ENCODE measurements around the gene PNPLA6. TPM values are rescaled to one million over a fixed set of nuclear protein-coding genes. Genes with fewer than 3 reads are reported as not detected.

The PNPLA6 gene
- total RNA-seq, 1 experiment from 2014 or later, result 67.6 TPM

DNA sequence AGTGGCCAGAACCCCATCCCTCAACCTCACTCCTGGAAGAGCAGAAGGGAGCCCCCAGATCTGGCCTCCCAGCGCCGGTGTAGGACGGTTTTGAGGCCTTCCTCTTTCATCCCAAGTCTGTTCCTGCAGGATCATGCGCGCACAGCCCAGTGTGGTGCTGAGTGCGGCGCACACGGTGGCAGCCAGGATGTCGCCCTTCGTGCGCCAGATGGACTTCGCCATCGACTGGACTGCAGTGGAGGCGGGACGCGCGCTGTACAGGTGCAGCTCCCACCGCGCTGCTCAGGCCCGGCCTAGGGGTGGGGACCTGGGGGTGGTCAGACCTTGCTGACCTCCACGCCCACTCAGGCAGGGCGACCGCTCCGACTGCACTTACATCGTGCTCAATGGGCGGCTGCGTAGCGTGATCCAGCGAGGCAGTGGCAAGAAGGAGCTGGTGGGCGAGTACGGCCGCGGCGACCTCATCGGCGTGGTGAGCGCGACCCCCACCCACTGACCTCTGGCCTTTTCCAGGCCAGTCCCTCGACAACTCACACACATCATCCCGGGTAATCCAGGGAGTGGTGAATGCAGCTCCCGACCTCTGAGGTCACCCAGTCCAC lies 14.8 kb downstream of the PNPLA6 start:
- no peaks in the 10 kb centered on the region for H3K9me3 ChIP-seq
- H3K4me3 Mint-ChIP-seq (ENCODE audit: unreplicated experiment), result no peak overlapping the region
- no peak overlapping the region for H3K4me3 ChIP-seq (ENCODE audit: low read depth, low read length)

DNA sequence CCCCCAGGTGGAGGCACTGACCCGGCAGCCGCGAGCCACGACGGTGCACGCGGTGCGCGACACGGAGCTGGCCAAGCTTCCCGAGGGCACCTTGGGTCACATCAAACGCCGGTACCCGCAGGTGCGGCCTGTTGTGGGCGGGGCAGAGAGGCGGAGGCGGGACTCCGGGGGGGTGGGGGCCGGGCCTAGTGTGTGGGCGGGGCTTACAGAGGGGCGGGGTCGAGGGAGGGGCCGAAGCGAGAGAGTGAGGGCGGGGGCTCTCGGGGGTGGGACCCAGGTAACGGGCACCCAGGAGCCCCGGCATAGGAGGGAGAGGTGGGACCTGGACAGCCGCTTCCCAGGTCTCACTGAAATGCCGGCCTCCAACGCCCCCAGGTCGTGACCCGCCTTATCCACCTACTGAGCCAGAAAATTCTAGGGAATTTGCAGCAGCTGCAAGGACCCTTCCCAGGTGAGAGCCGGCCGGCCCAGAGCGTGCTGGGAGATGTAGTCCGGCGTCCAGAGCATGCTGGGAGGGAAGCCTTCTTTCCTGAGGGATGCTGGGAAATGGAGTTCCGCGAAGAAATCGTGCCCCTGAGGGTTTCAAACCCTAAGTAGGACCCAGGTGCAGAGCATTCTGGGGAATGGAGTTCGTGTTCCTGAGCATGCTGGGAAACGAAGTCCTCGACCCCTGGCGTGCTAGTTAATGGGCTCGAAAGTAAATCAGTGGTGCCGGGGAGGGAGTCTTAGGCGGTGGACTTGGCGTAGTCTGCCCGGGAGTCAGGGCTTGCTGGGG lies 15.7 kb downstream of the PNPLA6 start:
- no peaks in the 10 kb centered on the region for H3K9me3 Mint-ChIP-seq (ENCODE audit: unreplicated experiment)
- H3K27ac Mint-ChIP-seq (ENCODE audit: unreplicated experiment), result peak overlapping the region; percentile 5
- H3K27me3 ChIP-seq (replicated peaks; ENCODE audit: control insufficient read depth, insufficient read depth, low read length), result no peaks in the 10 kb centered on the region
- H3K4me3 Mint-ChIP-seq (ENCODE audit: unreplicated experiment), result no peak overlapping the region
- CTCF ChIA-PET, result no interaction called here
- TF ChIP-seq, protein P1, sequence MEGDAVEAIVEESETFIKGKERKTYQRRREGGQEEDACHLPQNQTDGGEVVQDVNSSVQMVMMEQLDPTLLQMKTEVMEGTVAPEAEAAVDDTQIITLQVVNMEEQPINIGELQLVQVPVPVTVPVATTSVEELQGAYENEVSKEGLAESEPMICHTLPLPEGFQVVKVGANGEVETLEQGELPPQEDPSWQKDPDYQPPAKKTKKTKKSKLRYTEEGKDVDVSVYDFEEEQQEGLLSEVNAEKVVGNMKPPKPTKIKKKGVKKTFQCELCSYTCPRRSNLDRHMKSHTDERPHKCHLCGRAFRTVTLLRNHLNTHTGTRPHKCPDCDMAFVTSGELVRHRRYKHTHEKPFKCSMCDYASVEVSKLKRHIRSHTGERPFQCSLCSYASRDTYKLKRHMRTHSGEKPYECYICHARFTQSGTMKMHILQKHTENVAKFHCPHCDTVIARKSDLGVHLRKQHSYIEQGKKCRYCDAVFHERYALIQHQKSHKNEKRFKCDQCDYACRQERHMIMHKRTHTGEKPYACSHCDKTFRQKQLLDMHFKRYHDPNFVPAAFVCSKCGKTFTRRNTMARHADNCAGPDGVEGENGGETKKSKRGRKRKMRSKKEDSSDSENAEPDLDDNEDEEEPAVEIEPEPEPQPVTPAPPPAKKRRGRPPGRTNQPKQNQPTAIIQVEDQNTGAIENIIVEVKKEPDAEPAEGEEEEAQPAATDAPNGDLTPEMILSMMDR (IDR thresholded peaks at IDR 0.05; ENCODE audit: insufficient read depth in 1 of 2, low read depth in 1 of 2, low read length in 1 of 2, severe bottlenecking in 1 of 2, unreplicated experiment in 1 of 2), result no peak
- DNase-seq, result peak; percentile 70 to 80
- POLR2A ChIA-PET, result no interaction called here
- intact Hi-C loops (cut with micrococcal nuclease; ENCODE audit: unreplicated experiment), result no loop called here
- no TSS peak for BruUV-seq (replicated peaks)
- H3K4me1 Mint-ChIP-seq (ENCODE audit: low read depth, unreplicated experiment), result no peaks in the 10 kb centered on the region
- H3K36me3 Mint-ChIP-seq (ENCODE audit: insufficient read depth, unreplicated experiment), result peaks cover 6% of the 10 kb centered on the region
- H3K27me3 Mint-ChIP-seq (ENCODE audit: insufficient read depth, unreplicated experiment), result no peaks in the 10 kb centered on the region
- no peaks in the 10 kb centered on the region for H3K9me3 ChIP-seq
- no peaks in the 10 kb centered on the region for H3K4me1 ChIP-seq
- no peaks in the 10 kb centered on the region for H3K36me3 ChIP-seq (ENCODE audit: control insufficient read depth, insufficient read depth, low read length)
- no peak overlapping the region for H3K4me3 ChIP-seq (ENCODE audit: low read depth, low read length)

More for the DNA sequence above, 14.8 kb downstream of the PNPLA6 start:
- no peaks in the 10 kb centered on the region for H3K27me3 ChIP-seq (replicated peaks; ENCODE audit: control insufficient read depth, insufficient read depth, low read length)
- H3K4me1 ChIP-seq, result no peaks in the 10 kb centered on the region
- no peak for DNase-seq
- TF ChIP-seq, protein P1 (IDR thresholded peaks at IDR 0.05; ENCODE audit: insufficient read depth in 1 of 2, low read depth in 1 of 2, low read length in 1 of 2, severe bottlenecking in 1 of 2, unreplicated experiment in 1 of 2), result no peak
- intact Hi-C loops (cut with micrococcal nuclease; ENCODE audit: unreplicated experiment), result no loop called here
- BruUV-seq (replicated peaks), result no TSS peak
- H3K36me3 ChIP-seq (ENCODE audit: control insufficient read depth, insufficient read depth, low read length), result no peaks in the 10 kb centered on the region
- Mint-ChIP-seq H3K36me3 (ENCODE audit: insufficient read depth, unreplicated experiment) (peaks cover 6% of the 10 kb centered on the region), H3K27me3 (ENCODE audit: insufficient read depth, unreplicated experiment) (no peaks in the 10 kb centered on the region), H3K4me1 (ENCODE audit: low read depth, unreplicated experiment) (no peaks in the 10 kb centered on the region), H3K9me3 (ENCODE audit: unreplicated experiment) (no peaks in the 10 kb centered on the region), H3K27ac (ENCODE audit: unreplicated experiment) (no peak overlapping the region)
- ChIA-PET CTCF (no interaction called here), POLR2A (no interaction called here)

DNA sequence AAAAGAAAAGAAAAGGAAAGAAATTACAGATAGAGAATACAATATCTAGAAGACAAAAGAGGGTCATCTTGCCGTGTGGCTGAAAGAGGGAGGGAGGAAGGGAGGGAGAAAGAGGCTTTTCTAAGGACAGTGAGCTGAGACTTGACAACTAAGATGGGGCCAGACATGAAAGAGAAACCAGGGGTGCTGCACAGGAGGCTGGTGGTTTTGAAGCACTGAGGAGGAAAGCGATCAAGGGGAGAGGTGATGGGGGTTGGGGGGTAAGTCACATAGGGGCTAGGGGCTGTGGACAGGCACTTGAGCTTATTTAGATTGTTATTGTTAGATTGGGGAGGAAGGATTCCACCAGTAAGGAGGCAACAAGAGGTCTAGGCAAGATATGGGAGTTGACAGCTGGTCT lies 17.3 kb downstream of the PNPLA6 start:
- H3K27ac Mint-ChIP-seq (ENCODE audit: unreplicated experiment), result no peak overlapping the region
- intact Hi-C loops (cut with micrococcal nuclease; ENCODE audit: unreplicated experiment), result no loop called here
- no peak overlapping the region for H3K4me3 Mint-ChIP-seq (ENCODE audit: unreplicated experiment)
- H3K36me3 Mint-ChIP-seq (ENCODE audit: insufficient read depth, unreplicated experiment), result peaks cover 12% of the 10 kb centered on the region
- H3K27me3 Mint-ChIP-seq (ENCODE audit: insufficient read depth, unreplicated experiment), result no peaks in the 10 kb centered on the region
- ChIA-PET CTCF (interaction anchor here (1.2 kb wide), 1 partner anchor 16 kb away, joined by 5 read pairs; no protein-coding TSS in a partner anchor), POLR2A (no interaction called here)
- DNase-seq, result no peak
- Histone ChIP-seq H3K4me1 (no peaks in the 10 kb centered on the region), H3K27me3 (replicated peaks; ENCODE audit: control insufficient read depth, insufficient read depth, low read length) (no peaks in the 10 kb centered on the region), H3K9me3 (no peaks in the 10 kb centered on the region), H3K4me3 (ENCODE audit: low read depth, low read length) (no peak overlapping the region), H3K36me3 (ENCODE audit: control insufficient read depth, insufficient read depth, low read length) (no peaks in the 10 kb centered on the region)
- no peaks in the 10 kb centered on the region for H3K4me1 Mint-ChIP-seq (ENCODE audit: low read depth, unreplicated experiment)
- TF ChIP-seq, protein P1 (IDR thresholded peaks at IDR 0.05; ENCODE audit: insufficient read depth in 1 of 2, low read depth in 1 of 2, low read length in 1 of 2, severe bottlenecking in 1 of 2, unreplicated experiment in 1 of 2), result no peak
- no peaks in the 10 kb centered on the region for H3K9me3 Mint-ChIP-seq (ENCODE audit: unreplicated experiment)
- no TSS peak for BruUV-seq (replicated peaks)
